ENCODE results near the gene AQP12B. TPM values are rescaled to one million over a fixed set of nuclear protein-coding genes. Genes with fewer than 3 reads are reported as not detected.

AQP12B gene
- total and polyA plus RNA-seq, 2 of the 8 experiments (the other 6 are each of a cell fraction or from before 2014, with no cell fraction given) = not detected

GRCh38 chr2:240704651-240705050 lies 22.0 kb upstream of the AQP12B start (continued):
- no peak for TF ChIP-seq CHD7 (IDR thresholded peaks at IDR 0.05; ENCODE audit: insufficient replicate concordance, low read length)
- TF ChIP-seq SIN3A (conservative IDR thresholded peaks at IDR 0.05 in 1 of 2, IDR thresholded peaks at IDR 0.05 in 1 of 2; ENCODE audit: low read depth in 1 of 2, low read length in 2 of 2) = no peak
- TF ChIP-seq TAF1 (IDR thresholded peaks at IDR 0.05; ENCODE audit: low read depth, low read length) = no peak
- TF ChIP-seq SRF (IDR thresholded peaks at IDR 0.05; ENCODE audit: low read depth, low read length) = no peak
- no peak for TF ChIP-seq SP2 (IDR thresholded peaks at IDR 0.05; ENCODE audit: low read length)
- TF ChIP-seq JUN (IDR thresholded peaks at IDR 0.05; ENCODE audit: low read depth, low read length) = no peak
- no peak for TF ChIP-seq PHF8 (conservative IDR thresholded peaks at IDR 0.05; ENCODE audit: low read depth, low read length)
- TF ChIP-seq KDM1A (IDR thresholded peaks at IDR 0.05; ENCODE audit: borderline replicate concordance, low read length) = no peak
- TF ChIP-seq USF2 (IDR thresholded peaks at IDR 0.05; ENCODE audit: low read length) = no peak
